ENCODE measurements around the gene PDE10A. TPM values are rescaled to one million over a fixed set of nuclear protein-coding genes. Genes with fewer than 3 reads are reported as not detected.

The PDE10A gene
- total and polyA plus RNA-seq, 9 of the 15 experiments (the other 6 are each of a cell fraction or from before 2014, with no cell fraction given): 0.04 TPM; not detected in 8

GRCh38 chr6:165664559-165665383 is 1.7 kb upstream of the PDE10A start:
- no peaks in the 10 kb centered on the region for H3K9me3 ChIP-seq (replicated peaks; ENCODE audit: control insufficient read depth, insufficient read depth, low read depth, low read length)
- no peak for FAIRE-seq
- H4K20me1 ChIP-seq (replicated peaks; ENCODE audit: control insufficient read depth, insufficient read depth, low read length): no peaks in the 10 kb centered on the region
- H3K4me3 ChIP-seq: no peak overlapping the region
- no peaks in the 10 kb centered on the region for H3K9me1 ChIP-seq (ENCODE audit: control insufficient read depth, insufficient read depth, low read length)
- WGBS (ENCODE audit: insufficient coverage, low coverage, missing lambda C conversion rate): 1% methylated on average over 25 of the region's 25 CpGs
- CTCF ChIA-PET (ENCODE audit: low intra/inter-chr PET ratio): no interaction called here
- H3K9ac ChIP-seq (ENCODE audit: insufficient read depth in 1 of 2, low read depth in 2 of 2, low read length in 2 of 2): no peak overlapping the region
- intact Hi-C loops (cut with micrococcal nuclease) (no loop called here), in situ Hi-C loops (cut with MboI) (no loop called here)
- no peak overlapping the region for H3K27ac ChIP-seq (ENCODE audit: extremely low read depth, low read depth, low read length)
- no peak for ATAC-seq
- H3K4me1 ChIP-seq (replicated peaks in 1 of 2; ENCODE audit: control insufficient read depth in 2 of 2, insufficient read depth in 2 of 2, low read length in 2 of 2): peaks cover 0 to 6% of the 10 kb centered on the region in 2 experiments; a peak in 1 of 5 replicates
- POLR2A ChIA-PET: interaction anchor here (0.6 to 1.1 kb wide), 2 partner anchors 17 to 1581 kb away, joined by 3 to 5 read pairs; no protein-coding TSS in a partner anchor
- no peak for DNase-seq (ENCODE audit: extremely low read depth in 1 of 4, low spot score in 3 of 4)
- H3K27me3 ChIP-seq (ENCODE audit: control insufficient read depth in 2 of 2, insufficient read depth in 2 of 2, low read length in 2 of 2): peaks cover 0 to 7% of the 10 kb centered on the region in 2 experiments; a peak in 2 of 5 replicates
- no peak overlapping the region for H3K4me2 ChIP-seq (ENCODE audit: insufficient read depth, low read length)
- no peaks in the 10 kb centered on the region for H3K36me3 ChIP-seq (ENCODE audit: control insufficient read depth, insufficient read depth, low read length)
- H3K79me2 ChIP-seq (ENCODE audit: control insufficient read depth, insufficient read depth, low read length): no peaks in the 10 kb centered on the region
- H2AFZ ChIP-seq (ENCODE audit: low read depth, low read length): no peak overlapping the region
- no TSS peak for BruUV-seq (replicated peaks)
- TF ChIP-seq FOS (IDR thresholded peaks at IDR 0.05; ENCODE audit: extremely low read depth, insufficient read length) (no peak), WHSC1 (IDR thresholded peaks at IDR 0.05; ENCODE audit: low read length) (no peak), MYC (IDR thresholded peaks at IDR 0.05; ENCODE audit: low read depth, low read length) (no peak), MYC (CRISPR knock-in tag; IDR thresholded peaks at IDR 0.05; ENCODE audit: borderline replicate concordance, low read depth) (no peak), ZBTB49 (CRISPR knock-in tag; IDR thresholded peaks at IDR 0.05; ENCODE audit: borderline replicate concordance) (no peak), FOXM1 (IDR thresholded peaks at IDR 0.05; ENCODE audit: low read depth) (no peak), FOXM1 (CRISPR knock-in tag; IDR thresholded peaks at IDR 0.05; ENCODE audit: low read depth) (no peak), RFX7 (CRISPR knock-in tag; IDR thresholded peaks at IDR 0.05) (no peak), ASH1L (IDR thresholded peaks at IDR 0.05; ENCODE audit: borderline replicate concordance, low read depth, partially characterized antibody) (no peak), CHD1 (IDR thresholded peaks at IDR 0.05; ENCODE audit: low read length) (no peak), HLTF (IDR thresholded peaks at IDR 0.05) (no peak), ZNF717 (CRISPR knock-in tag; IDR thresholded peaks at IDR 0.05) (no peak), TFAM (CRISPR knock-in tag; conservative IDR thresholded peaks at IDR 0.05) (no peak), HDAC6 (IDR thresholded peaks at IDR 0.05; ENCODE audit: low read depth, low read length) (no peak), SMAD4 (CRISPR knock-in tag; conservative IDR thresholded peaks at IDR 0.05) (no peak), KDM2B (CRISPR knock-in tag; IDR thresholded peaks at IDR 0.05) (no peak), GTF2F1 (IDR thresholded peaks at IDR 0.05; ENCODE audit: low read depth, low read length) (no peak), C11orf30 (IDR thresholded peaks at IDR 0.05; ENCODE audit: low read depth) (no peak), SMAD2 (IDR thresholded peaks at IDR 0.05; ENCODE audit: low read depth, low read length) (no peak)
